GM10266 (cell line): ENCODE measurements around the gene AKAP11.
A peak's percentile ranks its signal among the peaks of the same experiment; 100 is the strongest.

Experiments
- DNase-seq: peaks from one replicate; pipeline ENCODE4 v3.0.0; 2012; ENCODE audit errors: extremely low spot score
- CTCF ChIP-seq: IDR thresholded peaks from 2 replicates; pipeline ENCODE4 v1.5.1; 2012; ENCODE audit warnings: mild to moderate bottlenecking, low read depth; ENCODE audit not compliant: control insufficient read depth, insufficient read depth; ENCODE audit errors: missing control alignments

Gene AKAP11

GRCh38 chr13:42329239-42329638 lies 57.3 kb downstream of the AKAP11 start:
- no peak for DNase-seq
- TF ChIP-seq CTCF, result no peak

GRCh38 chr13:42331009-42331408 lies 59.1 kb downstream of the AKAP11 start:
- no peak for DNase-seq
- no peak for TF ChIP-seq CTCF

- TF ChIP-seq CTCF, result peak; percentile 68
- peak; percentile 54 for DNase-seq
Measured at GRCh38 chr13:42333613-42334328, 61.8 kb downstream of the AKAP11 start.

GRCh38 chr13:42334329-42334706 lies 62.4 kb downstream of the AKAP11 start:
- no peak for DNase-seq
- TF ChIP-seq CTCF, result no peak

- TF ChIP-seq CTCF, result no peak
- DNase-seq, result no peak
Measured at GRCh38 chr13:42337808-42338600, 66.1 kb downstream of the AKAP11 start.

GRCh38 chr13:42345367-42345766 lies 73.4 kb downstream of the AKAP11 start:
- no peak for TF ChIP-seq CTCF
- DNase-seq, result peak; percentile 36

GRCh38 chr13:42348576-42348975 lies 76.6 kb downstream of the AKAP11 start:
- TF ChIP-seq CTCF, result no peak
- no peak for DNase-seq
